Nephron progenitor cell (in vitro differentiated cells): ENCODE data around the gene CYTH4.

Experiments
- DNase-seq: peaks from one replicate; pipeline ENCODE4 v3.0.0; 2021
- H3K27ac Mint-ChIP-seq: 2 replicates; pipeline ENCODE4 v1.8.0; 2021; ENCODE audit warnings: mild to moderate bottlenecking, moderate library complexity, mixed read lengths
- H3K27me3 Mint-ChIP-seq: 2 replicates; pipeline ENCODE4 v1.8.0; 2021; ENCODE audit warnings: mild to moderate bottlenecking, low read depth, mixed read lengths; ENCODE audit not compliant: poor library complexity
- H3K36me3 Mint-ChIP-seq: 2 replicates; pipeline ENCODE4 v1.8.0; 2021; ENCODE audit warnings: low read depth, mixed read lengths
- H3K4me1 Mint-ChIP-seq: 2 replicates; pipeline ENCODE4 v1.8.0; 2021; ENCODE audit warnings: mixed read lengths
- H3K4me3 Mint-ChIP-seq: 2 replicates; pipeline ENCODE4 v1.8.0; 2021; ENCODE audit warnings: mild to moderate bottlenecking, moderate library complexity, mixed read lengths
- H3K9me3 Mint-ChIP-seq: 2 replicates; pipeline ENCODE4 v1.8.0; 2021; ENCODE audit warnings: mild to moderate bottlenecking, moderate library complexity, mixed read lengths
- TF ChIP-seq, protein P1 (sequence below): fragments of 200-600 bp; sonication (generic); IDR thresholded peaks from 2 replicates; pipeline ENCODE4 v1.5.0; 2021; ENCODE audit warnings: antibody characterized with exemption

CYTH4 gene

DNA sequence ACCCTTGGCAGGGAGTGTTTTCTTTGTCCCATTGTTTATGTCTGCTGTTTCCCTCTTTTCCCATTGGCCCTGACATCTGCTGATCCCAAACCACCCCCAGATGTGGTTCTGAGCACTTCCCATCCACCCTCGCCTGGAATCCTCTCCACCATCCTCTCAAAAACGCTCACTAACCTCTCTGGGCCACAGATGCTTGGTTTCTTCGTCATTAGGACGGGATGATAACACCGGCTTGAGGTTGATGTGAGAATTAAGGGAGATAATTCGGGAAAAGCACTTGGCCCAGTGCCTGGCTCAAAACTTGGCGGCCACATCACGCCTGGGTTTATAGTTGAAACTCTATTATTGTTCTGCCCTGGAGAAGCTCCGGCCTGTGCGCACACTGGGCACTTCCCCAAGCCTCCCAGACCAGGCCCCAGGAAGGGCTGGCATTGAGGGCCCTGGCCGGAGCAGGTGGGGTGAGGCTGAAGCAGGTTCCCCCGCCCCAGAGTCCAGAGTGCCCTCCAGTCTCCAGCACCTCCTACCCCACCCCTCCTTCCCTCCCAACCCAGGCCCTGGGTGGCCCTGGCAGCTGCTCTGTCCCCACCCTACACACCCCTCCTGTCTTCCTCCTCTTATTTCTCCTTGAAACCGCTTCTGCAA is 63.7 kb downstream of the CYTH4 start:
- TF ChIP-seq, protein P1, sequence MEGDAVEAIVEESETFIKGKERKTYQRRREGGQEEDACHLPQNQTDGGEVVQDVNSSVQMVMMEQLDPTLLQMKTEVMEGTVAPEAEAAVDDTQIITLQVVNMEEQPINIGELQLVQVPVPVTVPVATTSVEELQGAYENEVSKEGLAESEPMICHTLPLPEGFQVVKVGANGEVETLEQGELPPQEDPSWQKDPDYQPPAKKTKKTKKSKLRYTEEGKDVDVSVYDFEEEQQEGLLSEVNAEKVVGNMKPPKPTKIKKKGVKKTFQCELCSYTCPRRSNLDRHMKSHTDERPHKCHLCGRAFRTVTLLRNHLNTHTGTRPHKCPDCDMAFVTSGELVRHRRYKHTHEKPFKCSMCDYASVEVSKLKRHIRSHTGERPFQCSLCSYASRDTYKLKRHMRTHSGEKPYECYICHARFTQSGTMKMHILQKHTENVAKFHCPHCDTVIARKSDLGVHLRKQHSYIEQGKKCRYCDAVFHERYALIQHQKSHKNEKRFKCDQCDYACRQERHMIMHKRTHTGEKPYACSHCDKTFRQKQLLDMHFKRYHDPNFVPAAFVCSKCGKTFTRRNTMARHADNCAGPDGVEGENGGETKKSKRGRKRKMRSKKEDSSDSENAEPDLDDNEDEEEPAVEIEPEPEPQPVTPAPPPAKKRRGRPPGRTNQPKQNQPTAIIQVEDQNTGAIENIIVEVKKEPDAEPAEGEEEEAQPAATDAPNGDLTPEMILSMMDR: no peak
- H3K36me3 Mint-ChIP-seq: no peaks in the 10 kb centered on the region
- peaks cover 17% of the 10 kb centered on the region for H3K4me1 Mint-ChIP-seq
- no peak overlapping the region for H3K4me3 Mint-ChIP-seq
- DNase-seq: no peak
- H3K27me3 Mint-ChIP-seq: peaks cover 45% of the 10 kb centered on the region
- no peaks in the 10 kb centered on the region for H3K9me3 Mint-ChIP-seq
- no peak overlapping the region for H3K27ac Mint-ChIP-seq

DNA sequence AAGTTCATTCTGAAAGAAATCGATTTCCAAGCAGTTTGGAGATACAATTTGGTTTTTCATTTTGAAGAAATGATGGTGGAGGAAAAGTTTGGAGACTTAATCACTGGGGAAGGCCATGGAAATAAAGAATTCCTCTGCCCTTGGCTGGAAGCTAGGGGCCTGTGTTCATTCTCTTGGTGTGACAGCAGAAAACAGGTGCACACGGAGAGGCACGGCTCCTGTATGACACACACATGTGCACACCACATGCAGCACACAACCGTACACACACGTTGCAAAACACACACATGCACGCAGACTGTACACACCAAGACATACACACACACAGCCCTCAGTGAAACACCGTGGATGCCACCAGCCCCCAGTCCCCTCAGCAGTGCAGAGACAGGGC is 64.2 kb downstream of the CYTH4 start:
- H3K27ac Mint-ChIP-seq: no peak overlapping the region
- H3K27me3 Mint-ChIP-seq: peaks cover 43% of the 10 kb centered on the region
- peaks cover 16% of the 10 kb centered on the region for H3K4me1 Mint-ChIP-seq
- no peaks in the 10 kb centered on the region for H3K9me3 Mint-ChIP-seq
- no peak overlapping the region for H3K4me3 Mint-ChIP-seq
- DNase-seq: no peak
- TF ChIP-seq, protein P1: no peak
- H3K36me3 Mint-ChIP-seq: no peaks in the 10 kb centered on the region

- Mint-ChIP-seq H3K9me3 (no peaks in the 10 kb centered on the region), H3K4me1 (peaks cover 16% of the 10 kb centered on the region), H3K36me3 (no peaks in the 10 kb centered on the region), H3K4me3 (no peak overlapping the region), H3K27me3 (peaks cover 38% of the 10 kb centered on the region), H3K27ac (no peak overlapping the region)
- TF ChIP-seq, protein P1: no peak
- DNase-seq: no peak
These were observed 66.9 kb downstream of the CYTH4 start for GRCh38 chr22:37349043-37349814.

DNA sequence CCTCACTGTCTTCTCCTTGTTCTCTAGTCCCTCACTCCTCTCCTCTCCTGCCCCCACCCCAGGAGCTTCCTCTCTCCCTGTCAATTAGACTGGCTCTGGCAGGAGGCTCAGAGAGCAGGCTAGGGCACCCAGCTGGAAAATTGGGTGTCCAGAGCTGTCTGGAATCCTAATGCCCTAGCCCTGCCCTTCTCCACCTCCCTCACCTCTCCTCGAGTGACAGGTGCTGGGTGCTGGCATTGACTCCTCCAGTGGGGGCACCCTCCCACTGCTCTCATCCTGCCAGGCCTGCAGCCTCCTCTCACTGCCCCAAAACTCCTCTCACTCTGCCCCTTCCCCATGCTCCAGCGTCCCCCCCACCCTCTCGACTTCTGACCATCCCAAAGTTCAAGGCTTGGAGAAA is 68.9 kb downstream of the CYTH4 start:
- H3K27ac Mint-ChIP-seq: no peak overlapping the region
- H3K4me1 Mint-ChIP-seq: peaks cover 18% of the 10 kb centered on the region
- no peaks in the 10 kb centered on the region for H3K36me3 Mint-ChIP-seq
- H3K4me3 Mint-ChIP-seq: no peak overlapping the region
- peaks cover 42% of the 10 kb centered on the region for H3K27me3 Mint-ChIP-seq
- no peak for DNase-seq
- H3K9me3 Mint-ChIP-seq: no peaks in the 10 kb centered on the region
- TF ChIP-seq, protein P1: no peak

DNA sequence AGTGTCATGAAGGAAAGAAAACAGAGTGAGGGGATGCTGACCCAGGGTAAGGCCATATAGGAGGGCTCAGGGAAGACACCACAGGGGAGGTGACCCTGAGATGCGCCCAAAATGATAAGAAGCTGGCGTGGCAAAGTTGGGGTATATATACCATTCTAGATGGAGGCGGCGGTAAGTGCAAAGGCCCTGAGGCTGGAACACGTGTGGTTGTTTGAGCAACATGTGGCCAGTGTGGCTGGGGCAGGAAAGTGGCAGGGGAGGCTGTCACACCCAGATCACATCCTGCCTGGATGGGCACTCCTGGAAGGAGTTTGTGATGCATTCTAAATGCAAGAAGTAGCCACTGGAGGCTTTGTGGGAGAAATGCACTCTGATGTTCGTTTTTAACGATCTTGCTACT is 70.2 kb downstream of the CYTH4 start:
- no peaks in the 10 kb centered on the region for H3K36me3 Mint-ChIP-seq
- H3K27me3 Mint-ChIP-seq: peaks cover 44% of the 10 kb centered on the region
- peaks cover 18% of the 10 kb centered on the region for H3K4me1 Mint-ChIP-seq

More for the DNA sequence above, 70.2 kb downstream of the CYTH4 start:
- Mint-ChIP-seq H3K27ac (no peak overlapping the region), H3K4me3 (no peak overlapping the region), H3K9me3 (no peaks in the 10 kb centered on the region)
- TF ChIP-seq, protein P1: no peak
- no peak for DNase-seq
